ENCODE data around the gene CNDP2.

- TF ChIP-seq EZH2phosphoT487 (IDR thresholded peaks at IDR 0.05; ENCODE audit: low read depth, severe bottlenecking, unreplicated experiment) (no peak), CTCF (IDR thresholded peaks at IDR 0.05; ENCODE audit: poor library complexity) (no peak), EZH2 (IDR thresholded peaks at IDR 0.05; ENCODE audit: borderline replicate concordance) (no peak)
These were observed 14.6 kb downstream of the CNDP2 start for GRCh38 chr18:74510770-74511095.

Data from hepatocyte (in vitro differentiated cells).